ENCODE data around the gene SLC10A3. TPM values are rescaled to one million over a fixed set of nuclear protein-coding genes. Genes with fewer than 3 reads are reported as not detected.

The SLC10A3 gene
- total RNA-seq, 6 donors from 2014 or later, result 16.8 to 33.4 (median 28.7) TPM

DNA sequence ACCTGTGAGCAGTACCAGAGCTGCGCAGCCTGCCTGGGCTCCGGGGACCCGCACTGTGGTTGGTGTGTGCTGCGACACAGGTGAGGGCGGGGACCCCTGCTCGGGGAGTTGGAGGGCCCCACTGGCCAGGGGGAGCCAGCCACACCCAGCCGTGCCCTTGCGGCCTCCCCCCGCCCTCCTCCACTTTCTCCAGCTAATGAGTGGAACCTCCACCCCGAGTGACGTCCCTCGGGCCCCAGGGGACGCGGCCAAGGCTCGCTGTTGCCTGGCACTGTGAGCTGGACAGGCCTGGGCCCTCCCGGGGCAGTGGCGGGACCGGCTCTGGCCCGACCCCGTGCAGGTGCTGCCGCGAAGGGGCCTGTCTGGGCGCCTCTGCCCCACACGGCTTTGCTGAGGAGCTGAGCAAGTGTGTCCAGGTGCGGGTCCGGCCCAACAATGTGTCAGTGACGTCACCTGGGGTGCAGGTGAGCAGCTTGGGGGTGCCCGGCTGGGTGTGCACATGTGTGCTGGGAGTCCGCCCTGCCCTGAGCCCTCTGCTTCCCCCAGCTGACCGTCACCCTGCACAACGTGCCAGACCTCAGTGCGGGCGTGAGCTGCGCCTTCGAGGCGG, 26.7 kb downstream of the SLC10A3 start:
- peak in 1 of 2 donors; percentile 59 for DNase-seq
- no peak for ATAC-seq (ENCODE audit: low FRiP score in 2 of 2)

DNA sequence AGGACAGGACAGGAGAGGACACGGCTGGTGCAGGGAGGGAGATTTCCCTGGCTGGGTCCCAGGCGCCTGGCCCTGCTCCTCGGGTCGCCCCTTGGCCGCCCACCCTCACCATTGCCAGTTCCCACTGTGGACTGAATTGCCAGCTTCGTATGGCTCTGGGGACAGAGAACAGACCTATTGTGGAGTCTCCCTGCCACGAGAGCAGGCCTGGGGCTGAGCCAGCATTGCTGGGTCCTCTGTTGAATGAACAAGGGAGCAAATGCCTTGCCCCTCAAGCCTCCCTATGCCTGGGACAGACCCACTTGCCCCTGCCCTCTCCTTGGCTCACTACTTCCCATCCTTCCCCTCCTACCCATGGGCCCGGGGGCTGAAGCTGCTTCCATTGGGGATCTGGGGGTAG, 28.0 kb downstream of the SLC10A3 start:
- 87 to 100% methylated on average over 3 to 8 of the region's 8 CpGs for WGBS, 2 donors
- ATAC-seq (ENCODE audit: low FRiP score in 2 of 2), result no peak
- H3K9me3 ChIP-seq, result no peaks in the 10 kb centered on the region

More for the DNA sequence above, 26.7 kb downstream of the SLC10A3 start:
- Histone ChIP-seq H3K4me1 (peaks cover 0 to 7% (median 4%) of the 10 kb centered on the region in 4 donors), H3K27ac (no peak overlapping the region), H3K4me3 (no peak overlapping the region), H3K36me3 (peaks cover 0 to 48% (median 19%) of the 10 kb centered on the region in 4 donors), H3K27me3 (no peaks in the 10 kb centered on the region), H3K9me3 (no peaks in the 10 kb centered on the region)
- TF ChIP-seq POLR2AphosphoS5 (IDR thresholded peaks at IDR 0.05) (no peak), EP300 (IDR thresholded peaks at IDR 0.05) (no peak), POLR2A (IDR thresholded peaks at IDR 0.05) (no peak)
- TF ChIP-seq, protein P1, sequence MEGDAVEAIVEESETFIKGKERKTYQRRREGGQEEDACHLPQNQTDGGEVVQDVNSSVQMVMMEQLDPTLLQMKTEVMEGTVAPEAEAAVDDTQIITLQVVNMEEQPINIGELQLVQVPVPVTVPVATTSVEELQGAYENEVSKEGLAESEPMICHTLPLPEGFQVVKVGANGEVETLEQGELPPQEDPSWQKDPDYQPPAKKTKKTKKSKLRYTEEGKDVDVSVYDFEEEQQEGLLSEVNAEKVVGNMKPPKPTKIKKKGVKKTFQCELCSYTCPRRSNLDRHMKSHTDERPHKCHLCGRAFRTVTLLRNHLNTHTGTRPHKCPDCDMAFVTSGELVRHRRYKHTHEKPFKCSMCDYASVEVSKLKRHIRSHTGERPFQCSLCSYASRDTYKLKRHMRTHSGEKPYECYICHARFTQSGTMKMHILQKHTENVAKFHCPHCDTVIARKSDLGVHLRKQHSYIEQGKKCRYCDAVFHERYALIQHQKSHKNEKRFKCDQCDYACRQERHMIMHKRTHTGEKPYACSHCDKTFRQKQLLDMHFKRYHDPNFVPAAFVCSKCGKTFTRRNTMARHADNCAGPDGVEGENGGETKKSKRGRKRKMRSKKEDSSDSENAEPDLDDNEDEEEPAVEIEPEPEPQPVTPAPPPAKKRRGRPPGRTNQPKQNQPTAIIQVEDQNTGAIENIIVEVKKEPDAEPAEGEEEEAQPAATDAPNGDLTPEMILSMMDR (IDR thresholded peaks at IDR 0.05), result no peak
- 92% methylated on average over 36 of the region's 36 CpGs; no CpG with 5 or more reads in 1 of the 2 donors for WGBS, 2 donors

DNA sequence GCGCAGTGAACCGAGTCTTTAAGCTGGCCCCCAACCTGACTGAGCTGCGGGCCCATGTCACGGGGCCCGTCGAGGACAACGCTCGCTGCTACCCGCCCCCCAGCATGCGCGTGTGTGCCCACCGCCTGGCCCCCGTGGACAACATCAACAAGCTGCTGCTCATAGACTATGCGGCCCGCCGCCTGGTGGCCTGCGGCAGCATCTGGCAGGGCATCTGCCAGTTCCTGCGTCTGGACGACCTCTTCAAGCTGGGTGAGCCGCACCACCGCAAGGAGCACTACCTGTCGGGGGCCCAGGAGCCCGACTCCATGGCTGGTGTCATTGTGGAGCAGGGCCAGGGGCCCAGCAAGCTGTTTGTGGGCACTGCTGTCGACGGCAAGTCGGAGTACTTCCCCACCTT, 30.1 kb downstream of the SLC10A3 start:
- 91% methylated on average over 26 of the region's 26 CpGs; no CpG with 5 or more reads in 1 of the 2 donors for WGBS, 2 donors
- TF ChIP-seq, protein P1 (IDR thresholded peaks at IDR 0.05), result no peak
- TF ChIP-seq POLR2AphosphoS5 (IDR thresholded peaks at IDR 0.05) (no peak), EP300 (IDR thresholded peaks at IDR 0.05) (no peak), POLR2A (IDR thresholded peaks at IDR 0.05) (no peak)
- H3K27ac ChIP-seq, result no peak overlapping the region
- no peaks in the 10 kb centered on the region for H3K9me3 ChIP-seq
- ATAC-seq (ENCODE audit: low FRiP score in 2 of 2) (no peak), DNase-seq (no peak)
- H3K27me3 ChIP-seq, result no peaks in the 10 kb centered on the region
- peaks cover 0 to 21% (median 4%) of the 10 kb centered on the region in 4 donors for H3K36me3 ChIP-seq
- H3K4me1 ChIP-seq, result peaks cover 0 to 7% (median 4%) of the 10 kb centered on the region in 4 donors
- no peak overlapping the region for H3K4me3 ChIP-seq

More for the DNA sequence above, 28.0 kb downstream of the SLC10A3 start:
- H3K27me3 ChIP-seq, result no peaks in the 10 kb centered on the region
- H3K4me3 ChIP-seq, result no peak overlapping the region
- H3K4me1 ChIP-seq, result peaks cover 0 to 7% (median 4%) of the 10 kb centered on the region in 4 donors
- DNase-seq, result no peak
- peaks cover 0 to 35% (median 12%) of the 10 kb centered on the region in 4 donors for H3K36me3 ChIP-seq
- TF ChIP-seq, protein P1 (IDR thresholded peaks at IDR 0.05), result no peak
- TF ChIP-seq POLR2AphosphoS5 (IDR thresholded peaks at IDR 0.05) (no peak), EP300 (IDR thresholded peaks at IDR 0.05) (no peak), POLR2A (IDR thresholded peaks at IDR 0.05) (no peak)
- no peak overlapping the region for H3K27ac ChIP-seq

DNA sequence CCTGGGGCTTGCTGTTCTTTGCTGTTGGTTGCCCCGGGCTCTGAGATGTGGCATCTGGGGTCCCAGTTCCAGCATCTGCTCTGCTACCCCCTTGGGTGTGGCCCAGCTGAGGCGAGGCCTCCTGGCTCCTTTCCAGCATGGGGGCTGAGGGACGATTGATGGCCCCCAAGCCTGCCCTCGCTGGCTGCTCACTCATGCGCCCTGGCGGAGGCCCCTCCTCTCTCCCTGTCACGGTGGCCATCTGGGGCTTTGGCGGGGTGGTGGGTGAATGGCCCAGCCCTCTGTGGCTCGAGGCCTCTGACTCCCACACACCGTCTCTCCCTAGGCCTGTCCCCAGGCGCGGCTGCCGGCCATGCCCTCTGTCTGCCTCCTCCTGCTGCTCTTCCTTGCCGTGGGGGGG, 30.6 kb downstream of the SLC10A3 start:
- ATAC-seq (ENCODE audit: low FRiP score in 2 of 2) (no peak), DNase-seq (no peak)
- peaks cover 0 to 7% (median 4%) of the 10 kb centered on the region in 4 donors for H3K4me1 ChIP-seq
- TF ChIP-seq EP300 (IDR thresholded peaks at IDR 0.05) (no peak), POLR2A (IDR thresholded peaks at IDR 0.05) (no peak)
- no peaks in the 10 kb centered on the region for H3K27me3 ChIP-seq
- WGBS, 2 donors, result 84% methylated on average over 14 of the region's 14 CpGs; no CpG with 5 or more reads in 1 of the 2 donors
- no peak overlapping the region for H3K27ac ChIP-seq
- H3K4me3 ChIP-seq, result peak overlapping the region in 1 of 4 donors; percentile 67
- no peaks in the 10 kb centered on the region for H3K9me3 ChIP-seq
- peaks cover 0 to 18% (median 3%) of the 10 kb centered on the region in 4 donors for H3K36me3 ChIP-seq

DNA sequence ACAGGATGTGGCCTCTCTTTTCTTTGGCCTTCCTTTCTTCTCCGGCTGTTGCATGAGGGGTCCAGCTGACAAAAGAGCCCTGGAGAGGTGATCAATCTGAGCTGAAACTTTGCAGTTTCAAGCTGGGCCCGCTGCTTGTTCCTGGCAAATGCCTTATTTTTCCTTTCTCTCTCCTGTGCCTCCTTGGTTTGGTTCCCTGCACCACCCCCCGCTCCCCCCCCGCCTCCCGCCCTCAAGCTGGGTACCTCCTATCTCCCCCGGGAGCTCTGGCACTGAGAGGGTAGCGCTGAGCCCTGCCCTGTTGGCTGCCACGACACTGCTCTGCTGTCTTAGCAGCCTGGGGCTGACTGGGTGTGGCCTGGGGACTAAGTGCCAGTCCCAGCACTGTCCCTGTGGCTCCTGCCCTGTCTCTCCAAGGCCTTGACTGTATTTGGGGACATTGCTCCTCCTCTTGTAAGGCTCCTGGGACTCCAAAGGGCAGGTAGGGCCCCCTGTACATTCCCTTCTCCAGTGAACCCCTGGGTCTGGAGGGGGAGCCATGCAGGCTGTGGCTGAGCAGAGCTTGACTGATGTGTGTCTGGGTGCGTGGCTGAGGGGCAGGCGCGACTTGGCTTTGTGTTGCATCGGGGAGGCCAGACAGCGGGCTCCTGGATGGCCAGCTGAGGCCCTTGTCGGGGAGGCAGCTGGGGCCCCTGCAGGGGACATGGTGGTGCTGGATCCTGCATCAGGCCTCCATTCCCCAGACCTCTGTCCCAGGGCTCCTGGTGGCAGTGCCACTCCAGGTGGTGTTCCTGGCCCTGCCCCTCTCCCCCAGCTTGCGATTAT, 31.3 kb downstream of the SLC10A3 start:
- peak; percentile 38 to 64 for ATAC-seq (ENCODE audit: low FRiP score in 2 of 2)
- Histone ChIP-seq H3K27me3 (no peaks in the 10 kb centered on the region), H3K9me3 (no peaks in the 10 kb centered on the region), H3K36me3 (peaks cover 0 to 13% (median 3%) of the 10 kb centered on the region in 4 donors), H3K4me1 (peaks cover 0 to 7% (median 4%) of the 10 kb centered on the region in 4 donors), H3K4me3 (peak overlapping the region; percentile 12 to 67 (median 64)), H3K27ac (peak overlapping the region in 3 of 4 donors; percentile 49 to 74 (median 69))
- TF ChIP-seq POLR2A (IDR thresholded peaks at IDR 0.05) (no peak), POLR2AphosphoS5 (IDR thresholded peaks at IDR 0.05) (no peak), EP300 (IDR thresholded peaks at IDR 0.05) (no peak)
- TF ChIP-seq, protein P1 (IDR thresholded peaks at IDR 0.05), result no peak
- peak in 1 of 2 donors; percentile 56 for DNase-seq
- WGBS, 2 donors, result 50 to 78% methylated on average over 2 to 15 of the region's 15 CpGs

Measured in upper lobe of left lung (tissue), 6 donors.